OCI-LY7 (cell line): ENCODE data around the gene TAOK2. TPM values are rescaled to one million over a fixed set of nuclear protein-coding genes. Genes with fewer than 3 reads are reported as not detected.

Experiments
- BruUV-seq: library from RNA; stranded (reverse); fragments of 400-500 nt; replicated peaks from 2 replicates; lab custom pipeline; 2021; lab: Mats Ljungman, UMichigan
- CTCF ChIA-PET: fragments of 300-600 bp; sonication (Branson Sonifier 250); formaldehyde crosslinking; loops from one replicate; lab custom pipeline; 2022; ENCODE audit warnings: antibody characterized with exemption; ENCODE audit not compliant: unreplicated experiment; lab: Charles Lee
- POLR2A ChIA-PET: fragments of 300-600 bp; sonication (Branson Sonifier 250); formaldehyde crosslinking; loops from one replicate; lab custom pipeline; 2022; ENCODE audit warnings: antibody characterized with exemption; lab: Charles Lee
- DNase-seq: peaks from one replicate; pipeline ENCODE4 v3.0.0-alpha.2; 2015; ENCODE audit warnings: low spot score
- H2AFZ ChIP-seq: fragments of 200-600 bp; sonication (generic), shearing (Covaris generic); 2 replicates; pipeline ENCODE4 v1.6.1; 2014; ENCODE audit warnings: mild to moderate bottlenecking, antibody characterized with exemption, low read length, moderate library complexity
- H3K27ac ChIP-seq: fragments of 200-600 bp; sonication (generic); 2 replicates; pipeline ENCODE4 v1.5.1; 2014; ENCODE audit warnings: mixed run types, low read depth, mild to moderate bottlenecking, moderate library complexity, low read length, inconsistent platforms; ENCODE audit not compliant: poor library complexity, severe bottlenecking
- H3K36me3 ChIP-seq: fragments of 200-600 bp; sonication (generic); 2 replicates; pipeline ENCODE4 v1.6.1; 2014; ENCODE audit warnings: mild to moderate bottlenecking, antibody characterized with exemption, low read length, moderate library complexity, mixed read lengths; ENCODE audit not compliant: insufficient read depth
- H3K4me1 ChIP-seq: fragments of 200-600 bp; sonication (generic); 2 replicates; pipeline ENCODE4 v1.5.1; 2014; ENCODE audit warnings: mild to moderate bottlenecking, low read length; ENCODE audit not compliant: insufficient read depth, poor library complexity, severe bottlenecking
- H3K4me2 ChIP-seq: fragments of 200-600 bp; sonication (generic); 2 replicates; pipeline ENCODE4 v1.6.1; 2014; ENCODE audit warnings: mild to moderate bottlenecking, low read length
- H3K4me3 ChIP-seq: fragments of 200-600 bp; sonication (generic); 2 replicates; pipeline ENCODE4 v1.5.1; 2014; ENCODE audit warnings: mild to moderate bottlenecking, low read depth, low read length; ENCODE audit not compliant: poor library complexity, severe bottlenecking
- H3K79me2 ChIP-seq: fragments of 200-600 bp; sonication (generic); 2 replicates; pipeline ENCODE4 v1.6.1; 2016; ENCODE audit warnings: low read depth, mild to moderate bottlenecking, low read length, moderate library complexity, mixed read lengths; ENCODE audit not compliant: insufficient read depth
- H3K9me2 ChIP-seq: fragments of 200-600 bp; sonication (generic); 2 replicates; pipeline ENCODE4 v1.6.1; 2016; ENCODE audit warnings: mild to moderate bottlenecking, low read length, mixed read lengths; ENCODE audit not compliant: insufficient read depth
- H3K9me3 ChIP-seq: fragments of 200-600 bp; sonication (generic); 2 replicates; pipeline ENCODE4 v1.6.1; 2014; ENCODE audit warnings: mild to moderate bottlenecking, mixed run types, low read length, mixed read lengths
- H4K20me1 ChIP-seq: fragments of 200-600 bp; sonication (generic); 2 replicates; pipeline ENCODE4 v1.6.1; 2014; ENCODE audit warnings: mild to moderate bottlenecking, antibody characterized with exemption, low read length, moderate library complexity, mixed read lengths; ENCODE audit not compliant: insufficient read depth
- CTCF ChIP-seq: fragments of 200-600 bp; sonication (generic); conservative IDR thresholded peaks from 2 replicates; pipeline ENCODE4 v1.5.1; 2014; ENCODE audit warnings: mild to moderate bottlenecking, antibody characterized with exemption, low read length, moderate library complexity, mixed read lengths
- EZH2phosphoT487 ChIP-seq: fragments of 200-600 bp; sonication (generic); IDR thresholded peaks from 2 replicates; pipeline ENCODE4 v1.6.1; 2018; ENCODE audit warnings: low read depth, borderline replicate concordance, mild to moderate bottlenecking, mixed run types, antibody characterized with exemption, low read length, moderate library complexity, mixed read lengths
- intact Hi-C: fragments of 100-400 bp; cut with micrococcal nuclease; formaldehyde crosslinking; loops from one replicate; pipeline ENCODE4 v1.10.0; 2022; ENCODE audit not compliant: unreplicated experiment
- total RNA-seq, 2 experiments: library from RNA; depleted of rRNA in 1 of 2; stranded (reverse); fragments of >200 nt in 1 of 2; shearing (Covaris generic) in 1 of 2; gene quantifications; 2 replicates each; pipeline ENCODE4 v1.2.3, GENCODE V29; 2014 to 2022

Gene TAOK2
- total RNA-seq, 2 experiments from 2014 or later: 31.7 to 45.0 TPM

- Histone ChIP-seq H2AFZ (peak overlapping the region; percentile 75; the same call in 1 of the 2 replicates), H3K9me3 (no peaks in the 10 kb centered on the region), H3K9me2 (no peaks in the 10 kb centered on the region), H3K27ac (peak overlapping the region; percentile 90), H3K4me2 (peak overlapping the region; percentile 88), H3K36me3 (peaks cover 64% of the 10 kb centered on the region), H3K4me1 (peaks cover 27% of the 10 kb centered on the region), H3K79me2 (peaks cover 12% of the 10 kb centered on the region; the same call in 1 of the 2 replicates), H4K20me1 (no peaks in the 10 kb centered on the region), H3K4me3 (peak overlapping the region; percentile 85)
- POLR2A ChIA-PET: interaction anchor here (0.9 to 2.9 kb wide), 7 partner anchors 16 to 205 kb away, joined by 4 to 11 read pairs (median 5); partner anchors contain the start of genes KCTD13, KIF22, MAZ and TAOK2
- TF ChIP-seq CTCF (no peak), EZH2phosphoT487 (no peak)
- no TSS peak for BruUV-seq
- CTCF ChIA-PET: no interaction called here
- intact Hi-C loops: loop anchor here (5.0 to 10.0 kb wide), 2 partner anchors 187 to 380 kb away; partner anchors contain the start of genes MAZ, MYL11 and TBC1D10B
- DNase-seq: no peak
These were observed 21.1 kb downstream of the TAOK2 start for GRCh38 chr16:29994600-29995323.

GRCh38 chr16:29995324-29995910 is 21.7 kb downstream of the TAOK2 start, which contains the start of gene HIRIP3:
TSS of gene HIRIP3 (minus strand) at chr16:29995617. CDS start at chr16:29995605, 12 bp downstream.
- Histone ChIP-seq H4K20me1 (no peaks in the 10 kb centered on the region), H3K79me2 (peaks cover 12% of the 10 kb centered on the region; the same call in 1 of the 2 replicates), H3K36me3 (peaks cover 57% of the 10 kb centered on the region), H3K4me1 (peaks cover 27% of the 10 kb centered on the region), H3K9me3 (no peaks in the 10 kb centered on the region), H3K4me2 (peak within 1 kb of the TSS; percentile 88), H2AFZ (peak within 1 kb of the TSS; percentile 75), H3K4me3 (peak within 1 kb of the TSS; percentile 85), H3K9me2 (no peaks in the 10 kb centered on the region), H3K27ac (peak within 1 kb of the TSS; percentile 90)
- DNase-seq: peak; percentile 92
- TF ChIP-seq CTCF (no peak), EZH2phosphoT487 (no peak)
- intact Hi-C loops: loop anchor here (5.0 to 10.0 kb wide), 2 partner anchors 188 to 379 kb away; partner anchors contain the start of genes MAZ, MYL11 and TBC1D10B
- BruUV-seq: no TSS peak
- POLR2A ChIA-PET: interaction anchor here (0.6 to 2.9 kb wide), 9 partner anchors 16 to 333 kb away, joined by 3 to 11 read pairs (median 4); partner anchors contain the start of genes KCTD13, KIF22, MAZ and SPN
- CTCF ChIA-PET: interaction anchor here (0.6 to 1.2 kb wide), 2 partner anchors 37 to 293 kb away, joined by 4 read pairs; no protein-coding TSS in a partner anchor
